ENCODE data around the gene RAPGEF6. TPM values are rescaled to one million over a fixed set of nuclear protein-coding genes. Genes with fewer than 3 reads are reported as not detected.

Gene RAPGEF6
- total RNA-seq, 2 experiments from 2014 or later = 27.0 to 34.1 TPM

DNA sequence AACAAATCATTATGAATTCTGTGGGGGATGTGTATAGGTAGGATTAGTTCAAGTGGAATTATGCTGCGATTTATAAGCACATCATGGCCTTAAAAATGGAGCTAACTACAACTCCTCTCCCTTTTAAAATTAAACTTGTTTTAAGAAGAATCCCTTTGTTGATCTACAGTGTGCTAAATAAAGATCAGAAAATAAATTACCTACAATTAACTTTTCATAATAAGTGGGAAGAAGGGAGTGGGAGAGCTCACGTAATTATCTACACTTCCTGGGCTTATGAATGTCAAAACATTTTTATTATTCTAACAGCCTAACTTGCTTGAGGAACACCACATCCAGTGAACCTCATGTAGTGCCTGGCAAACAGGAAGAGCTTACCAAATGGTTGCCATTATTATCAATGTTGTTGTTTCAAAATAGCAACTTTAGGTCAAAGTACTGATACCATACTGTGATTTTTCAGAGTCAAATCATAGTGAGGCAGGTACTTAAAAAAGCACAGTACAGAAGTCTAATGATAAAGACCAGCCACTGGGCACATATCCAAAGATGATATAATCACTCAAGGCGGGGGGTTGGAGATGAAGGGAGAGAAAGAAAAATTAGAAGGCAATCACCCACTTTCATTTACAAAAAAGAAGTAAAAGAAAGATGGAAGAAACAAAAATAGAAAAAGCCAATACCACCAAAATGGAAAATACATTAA, 174.0 kb downstream of the RAPGEF6 start:
- TF ChIP-seq, protein P1, sequence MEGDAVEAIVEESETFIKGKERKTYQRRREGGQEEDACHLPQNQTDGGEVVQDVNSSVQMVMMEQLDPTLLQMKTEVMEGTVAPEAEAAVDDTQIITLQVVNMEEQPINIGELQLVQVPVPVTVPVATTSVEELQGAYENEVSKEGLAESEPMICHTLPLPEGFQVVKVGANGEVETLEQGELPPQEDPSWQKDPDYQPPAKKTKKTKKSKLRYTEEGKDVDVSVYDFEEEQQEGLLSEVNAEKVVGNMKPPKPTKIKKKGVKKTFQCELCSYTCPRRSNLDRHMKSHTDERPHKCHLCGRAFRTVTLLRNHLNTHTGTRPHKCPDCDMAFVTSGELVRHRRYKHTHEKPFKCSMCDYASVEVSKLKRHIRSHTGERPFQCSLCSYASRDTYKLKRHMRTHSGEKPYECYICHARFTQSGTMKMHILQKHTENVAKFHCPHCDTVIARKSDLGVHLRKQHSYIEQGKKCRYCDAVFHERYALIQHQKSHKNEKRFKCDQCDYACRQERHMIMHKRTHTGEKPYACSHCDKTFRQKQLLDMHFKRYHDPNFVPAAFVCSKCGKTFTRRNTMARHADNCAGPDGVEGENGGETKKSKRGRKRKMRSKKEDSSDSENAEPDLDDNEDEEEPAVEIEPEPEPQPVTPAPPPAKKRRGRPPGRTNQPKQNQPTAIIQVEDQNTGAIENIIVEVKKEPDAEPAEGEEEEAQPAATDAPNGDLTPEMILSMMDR (IDR thresholded peaks at IDR 0.05) = no peak
- ChIA-PET CTCF (interaction anchor here (1.4 kb wide), 1 partner anchor 129 kb away, joined by 3 read pairs; no protein-coding TSS in a partner anchor), POLR2A (no interaction called here)
- Mint-ChIP-seq H3K4me1 (ENCODE audit: low read depth) (peaks cover 44% of the 10 kb centered on the region), H3K27ac (peak overlapping the region; percentile 60), H3K9me3 (no peaks in the 10 kb centered on the region), H3K27me3 (no peaks in the 10 kb centered on the region), H3K4me3 (no peak overlapping the region), H3K36me3 (ENCODE audit: low read depth) (peaks cover 59% of the 10 kb centered on the region)
- DNase-seq (no peak), ATAC-seq (no peak)
- intact Hi-C loops (cut with micrococcal nuclease) = no loop called here

DNA sequence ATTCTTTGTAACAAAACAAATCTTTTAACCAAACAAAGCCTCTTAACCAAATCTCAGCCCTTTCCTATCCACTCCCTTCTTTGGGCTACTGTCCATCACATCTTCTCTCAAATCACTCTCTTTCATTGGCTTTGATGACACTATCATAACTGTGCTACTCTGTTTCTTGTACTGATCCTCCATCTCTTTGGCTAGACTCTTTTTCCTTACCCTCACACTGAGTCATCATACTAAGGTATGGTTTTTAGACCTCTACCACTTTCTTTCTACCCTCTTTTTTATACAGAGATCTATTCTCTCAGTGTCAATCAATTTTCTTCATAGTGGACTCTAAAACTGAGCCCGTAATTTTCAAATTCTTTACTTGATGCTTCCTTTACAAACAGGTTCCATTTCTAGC, 174.9 kb downstream of the RAPGEF6 start:
- CTCF ChIA-PET = interaction anchor here (0.7 to 1.4 kb wide), 2 partner anchors 34 to 130 kb away, joined by 3 read pairs; no protein-coding TSS in a partner anchor
- no peaks in the 10 kb centered on the region for H3K27me3 Mint-ChIP-seq
- peaks cover 60% of the 10 kb centered on the region for H3K36me3 Mint-ChIP-seq (ENCODE audit: low read depth)
- no peak overlapping the region for H3K4me3 Mint-ChIP-seq
- POLR2A ChIA-PET = no interaction called here
- H3K27ac Mint-ChIP-seq = peak overlapping the region; percentile 16
- DNase-seq (no peak), ATAC-seq (peak; percentile 47)
- TF ChIP-seq, protein P1 (IDR thresholded peaks at IDR 0.05) = no peak
- no peaks in the 10 kb centered on the region for H3K9me3 Mint-ChIP-seq
- H3K4me1 Mint-ChIP-seq (ENCODE audit: low read depth) = peaks cover 39% of the 10 kb centered on the region
- intact Hi-C loops (cut with micrococcal nuclease) = no loop called here

GRCh38 chr5:131459216-131459615, 175.8 kb downstream of the RAPGEF6 start:
- Mint-ChIP-seq H3K36me3 (ENCODE audit: low read depth) (peaks cover 69% of the 10 kb centered on the region), H3K9me3 (no peaks in the 10 kb centered on the region), H3K4me1 (ENCODE audit: low read depth) (peaks cover 41% of the 10 kb centered on the region), H3K4me3 (no peak overlapping the region), H3K27ac (no peak overlapping the region), H3K27me3 (no peaks in the 10 kb centered on the region)
- CTCF ChIA-PET = no interaction called here
- intact Hi-C loops (cut with micrococcal nuclease) = no loop called here
- no peak for ATAC-seq
- TF ChIP-seq, protein P1 (IDR thresholded peaks at IDR 0.05) = no peak
- DNase-seq = no peak
- POLR2A ChIA-PET = no interaction called here

DNA sequence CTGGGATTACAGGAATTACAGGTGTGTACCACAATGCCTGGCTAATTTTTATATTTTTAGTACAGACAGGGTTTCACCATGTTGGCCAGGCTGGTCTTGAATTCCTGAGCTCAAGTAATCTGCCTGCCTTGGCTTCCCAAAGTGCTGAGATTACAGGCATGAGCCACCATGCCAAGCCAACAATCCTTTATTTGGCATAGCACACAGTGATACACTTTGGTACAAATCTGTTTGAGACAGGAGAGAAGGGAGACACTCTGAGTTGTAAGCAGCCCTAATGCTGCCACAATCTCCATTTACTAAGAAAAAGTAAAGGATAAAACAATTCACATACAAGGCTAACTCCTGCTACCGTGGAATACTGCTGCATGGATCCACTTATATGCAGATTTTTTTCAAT, 177.8 kb downstream of the RAPGEF6 start:
- intact Hi-C loops (cut with micrococcal nuclease) = no loop called here
- ChIA-PET CTCF (interaction anchor here (1.2 kb wide), 1 partner anchor 32 kb away, joined by 3 read pairs; no protein-coding TSS in a partner anchor), POLR2A (no interaction called here)
- Mint-ChIP-seq H3K4me3 (no peak overlapping the region), H3K36me3 (ENCODE audit: low read depth) (peaks cover 71% of the 10 kb centered on the region), H3K4me1 (ENCODE audit: low read depth) (peaks cover 32% of the 10 kb centered on the region), H3K27me3 (no peaks in the 10 kb centered on the region), H3K9me3 (no peaks in the 10 kb centered on the region), H3K27ac (no peak overlapping the region)
- TF ChIP-seq, protein P1 (IDR thresholded peaks at IDR 0.05) = no peak
- DNase-seq (no peak), ATAC-seq (no peak)

DNA sequence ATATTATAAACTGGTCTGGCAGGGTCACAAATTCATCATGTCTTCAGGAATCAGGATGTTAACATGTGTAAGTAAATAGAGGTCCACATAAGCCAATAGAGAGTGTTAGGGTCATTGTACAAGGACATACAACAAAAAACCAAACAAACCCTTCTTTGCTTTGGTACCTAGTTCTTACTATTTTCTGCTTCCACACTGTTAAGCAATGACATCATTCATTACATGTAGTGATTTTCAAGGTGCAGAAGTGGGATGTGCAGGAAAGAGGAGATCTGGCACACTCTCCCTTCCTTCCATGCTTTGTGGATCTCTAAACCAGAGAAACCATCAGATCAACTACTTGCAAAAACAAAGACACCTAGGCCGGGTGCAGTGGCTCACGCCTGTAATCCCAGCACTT, 184.1 kb downstream of the RAPGEF6 start:
- Mint-ChIP-seq H3K9me3 (no peaks in the 10 kb centered on the region), H3K4me3 (no peak overlapping the region), H3K27ac (peak overlapping the region; percentile 5), H3K27me3 (no peaks in the 10 kb centered on the region), H3K4me1 (ENCODE audit: low read depth) (peaks cover 24% of the 10 kb centered on the region), H3K36me3 (ENCODE audit: low read depth) (peaks cover 51% of the 10 kb centered on the region)
- TF ChIP-seq, protein P1 (IDR thresholded peaks at IDR 0.05) = no peak
- CTCF ChIA-PET = interaction anchor here (1.4 kb wide), 1 partner anchor 138 kb away, joined by 4 read pairs; no protein-coding TSS in a partner anchor
- DNase-seq (no peak), ATAC-seq (no peak)
- intact Hi-C loops (cut with micrococcal nuclease) = no loop called here
- POLR2A ChIA-PET = no interaction called here

Measured in activated CD8-positive, alpha-beta T cell treated with anti-CD3 and anti-CD28 coated beads for 36 hours (primary cell).